Subcutaneous adipose tissue (tissue), 4 donors: Measurements from ENCODE around the gene USP8. TPM values are rescaled to one million over a fixed set of nuclear protein-coding genes. Genes with fewer than 3 reads are reported as not detected.

Source experiments
- total RNA-seq, 4 donors: library from RNA; depleted of rRNA; stranded (reverse); fragments of >200 nt; gene quantifications; one replicate each; pipeline ENCODE4 v1.1.0, GENCODE V29; 2016
- TF ChIP-seq, protein P1 (sequence below): fragments of 450-650 bp; IDR thresholded peaks from one replicate; pipeline ENCODE4 v1.5.1; 2016; ENCODE audit warnings: low read depth, mild to moderate bottlenecking, control low read depth, antibody characterized with exemption, moderate library complexity

Gene USP8
- total RNA-seq, 4 donors from 2014 or later = 45.2 to 65.2 (median 50.9) TPM

DNA sequence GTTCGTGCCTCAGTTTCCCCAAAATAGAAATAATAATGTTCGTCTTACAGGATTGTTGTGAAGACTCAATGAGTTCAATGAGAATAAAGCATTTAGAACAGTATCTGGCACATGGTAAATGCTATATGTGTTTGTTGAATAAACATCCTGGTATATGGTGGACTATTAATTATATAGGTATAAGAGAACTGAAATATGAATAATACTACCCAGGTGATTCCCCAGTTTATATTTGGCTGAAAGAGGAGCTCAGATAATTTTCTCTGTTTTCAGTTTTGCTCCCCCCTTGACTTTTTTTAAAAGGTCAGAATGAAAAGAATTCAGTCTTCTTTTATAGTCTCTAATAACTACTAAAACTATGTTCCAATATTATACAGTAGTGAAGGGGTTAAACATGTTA, 46.9 kb downstream of the USP8 start:
- TF ChIP-seq, protein P1, sequence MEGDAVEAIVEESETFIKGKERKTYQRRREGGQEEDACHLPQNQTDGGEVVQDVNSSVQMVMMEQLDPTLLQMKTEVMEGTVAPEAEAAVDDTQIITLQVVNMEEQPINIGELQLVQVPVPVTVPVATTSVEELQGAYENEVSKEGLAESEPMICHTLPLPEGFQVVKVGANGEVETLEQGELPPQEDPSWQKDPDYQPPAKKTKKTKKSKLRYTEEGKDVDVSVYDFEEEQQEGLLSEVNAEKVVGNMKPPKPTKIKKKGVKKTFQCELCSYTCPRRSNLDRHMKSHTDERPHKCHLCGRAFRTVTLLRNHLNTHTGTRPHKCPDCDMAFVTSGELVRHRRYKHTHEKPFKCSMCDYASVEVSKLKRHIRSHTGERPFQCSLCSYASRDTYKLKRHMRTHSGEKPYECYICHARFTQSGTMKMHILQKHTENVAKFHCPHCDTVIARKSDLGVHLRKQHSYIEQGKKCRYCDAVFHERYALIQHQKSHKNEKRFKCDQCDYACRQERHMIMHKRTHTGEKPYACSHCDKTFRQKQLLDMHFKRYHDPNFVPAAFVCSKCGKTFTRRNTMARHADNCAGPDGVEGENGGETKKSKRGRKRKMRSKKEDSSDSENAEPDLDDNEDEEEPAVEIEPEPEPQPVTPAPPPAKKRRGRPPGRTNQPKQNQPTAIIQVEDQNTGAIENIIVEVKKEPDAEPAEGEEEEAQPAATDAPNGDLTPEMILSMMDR = no peak

DNA sequence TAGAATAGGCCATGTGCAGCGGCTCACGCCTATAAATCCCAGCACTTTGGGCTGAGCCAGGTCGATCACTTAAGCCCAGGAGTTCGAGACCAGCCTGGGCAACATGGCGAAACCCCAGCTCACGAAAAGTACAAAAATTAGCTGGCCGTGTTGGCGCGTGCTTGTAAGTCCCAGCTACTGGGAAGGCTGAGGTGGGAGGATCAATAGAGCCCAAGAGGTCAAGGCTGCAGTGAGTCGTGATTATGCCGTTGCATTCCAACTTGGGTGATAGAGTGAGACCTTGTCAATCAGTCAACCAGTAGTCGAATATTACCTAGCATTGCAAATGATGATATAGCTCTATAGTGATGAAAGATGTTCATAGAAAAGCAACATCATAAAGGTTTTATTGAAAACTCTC, 51.9 kb downstream of the USP8 start:
- TF ChIP-seq, protein P1 = no peak

DNA sequence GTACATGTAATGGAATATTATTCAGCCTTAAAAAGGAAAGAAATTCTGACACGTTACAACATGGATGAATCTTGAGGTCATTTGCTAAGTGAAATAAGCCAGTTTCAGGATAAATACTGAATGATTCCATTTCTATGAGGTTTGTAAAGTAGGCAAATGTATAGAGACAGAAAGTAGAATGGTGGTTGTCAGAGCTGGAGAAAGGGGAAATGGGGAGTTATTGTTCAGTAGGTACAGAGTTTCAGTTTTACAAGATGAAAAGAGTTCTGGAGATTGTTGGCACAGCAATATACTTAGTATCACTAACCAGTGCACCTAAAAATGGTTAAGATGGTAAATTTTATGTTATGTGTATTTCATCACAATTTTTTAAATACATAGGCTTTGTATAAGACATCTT, 60.6 kb downstream of the USP8 start:
- TF ChIP-seq, protein P1 = no peak

DNA sequence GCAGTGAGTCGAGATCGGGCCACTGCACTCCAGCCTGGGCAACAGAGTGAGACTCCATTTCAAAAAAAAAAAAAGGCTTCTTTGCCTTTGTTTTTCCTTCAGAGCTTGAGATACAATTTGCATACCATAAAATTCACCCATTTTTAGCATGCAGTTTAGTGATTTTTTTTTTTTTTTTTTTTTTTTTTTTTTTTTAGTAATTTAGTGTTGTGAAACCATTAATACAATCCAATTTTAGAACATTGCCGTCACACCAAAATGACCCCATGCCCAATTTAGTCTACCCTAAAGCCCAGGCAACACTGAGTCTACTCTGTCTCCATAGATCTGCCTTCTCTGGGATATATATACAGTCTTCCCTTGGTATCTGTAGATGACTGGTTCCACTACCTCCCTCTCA, 61.2 kb downstream of the USP8 start:
- TF ChIP-seq, protein P1 = no peak

DNA sequence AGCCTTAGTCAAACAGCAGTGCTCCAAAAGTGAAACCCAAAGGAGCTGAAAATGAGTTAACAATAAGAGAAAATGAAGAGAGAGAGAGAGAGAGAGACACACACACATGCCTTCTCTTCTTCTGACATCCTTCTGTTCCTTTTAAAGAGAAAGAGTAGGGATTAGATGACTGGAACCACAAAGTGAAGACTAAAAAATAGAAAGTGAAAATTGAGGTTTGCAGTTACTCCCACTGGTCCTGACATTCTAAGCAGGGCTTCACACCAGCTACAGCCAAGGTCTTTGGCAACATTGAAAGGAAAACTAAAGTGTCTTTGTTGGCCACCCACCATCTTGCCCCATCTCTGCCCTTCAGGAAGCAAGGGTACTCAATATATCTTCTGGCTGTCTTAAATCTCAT, 63.1 kb downstream of the USP8 start:
- TF ChIP-seq, protein P1 = no peak

DNA sequence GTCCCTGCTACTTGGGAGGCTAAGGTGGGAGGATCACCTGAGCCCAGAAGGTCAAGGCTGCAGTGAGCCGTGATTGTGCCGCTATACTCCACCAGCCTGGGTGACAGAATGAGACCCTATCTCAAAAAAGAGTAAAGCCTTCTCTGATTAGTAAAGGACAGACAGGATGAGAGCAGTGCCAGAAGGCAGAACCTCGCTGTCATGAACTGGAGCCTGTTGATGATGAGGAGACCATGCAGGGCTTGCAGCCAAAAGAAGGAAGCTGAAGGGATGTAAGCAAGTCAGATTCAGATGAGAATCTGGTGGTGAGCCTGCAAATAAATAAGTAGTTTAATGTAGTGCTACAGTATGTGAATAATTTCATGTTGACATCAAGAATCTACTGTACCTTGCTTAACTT, 69.4 kb downstream of the USP8 start:
- TF ChIP-seq, protein P1 = no peak

DNA sequence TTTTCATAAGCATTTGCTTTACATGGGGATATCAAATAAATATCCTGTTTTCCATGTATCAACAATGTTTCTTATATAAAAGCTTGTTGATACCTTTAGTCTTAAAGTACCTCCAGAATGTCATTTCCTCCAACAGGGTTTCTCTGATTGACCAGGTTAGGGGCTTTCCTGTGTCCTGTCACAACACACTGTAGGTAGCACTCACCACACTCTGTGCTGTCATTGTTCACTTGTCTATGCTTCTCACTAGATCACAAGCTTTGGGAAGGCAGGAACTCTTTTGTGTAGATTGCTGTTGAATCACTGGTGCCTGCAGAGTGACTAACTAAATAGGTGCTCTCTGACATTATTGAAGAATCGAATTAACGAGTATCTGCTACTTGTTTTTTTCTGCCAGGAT, 72.5 kb downstream of the USP8 start:
- TF ChIP-seq, protein P1 = no peak
